Smooth muscle cell (in vitro differentiated cells): ENCODE measurements around the gene RNF213. TPM values are rescaled to one million over a fixed set of nuclear protein-coding genes. Genes with fewer than 3 reads are reported as not detected.
A peak's percentile ranks its signal among the peaks of the same experiment; 100 is the strongest.

ENCODE experiments used
- DNase-seq: peaks from one replicate; lab custom pipeline; 2025; ENCODE audit not compliant: unreplicated experiment; lab: John Stamatoyannopoulos, UW
- H2AFZ ChIP-seq: fragments of 200-600 bp; sonication (generic); 2 replicates; pipeline ENCODE4 v1.6.0; 2016; ENCODE audit warnings: antibody characterized with exemption, low read depth, mild to moderate bottlenecking
- H3F3A ChIP-seq: fragments of 200-600 bp; sonication (generic); 2 replicates; pipeline ENCODE4 v1.6.0; 2017; ENCODE audit warnings: antibody characterized with exemption, low read depth
- H3K27ac ChIP-seq: fragments of 200-600 bp; sonication (generic); 2 replicates; pipeline ENCODE4 v1.5.1; 2016; ENCODE audit warnings: low read depth, mild to moderate bottlenecking
- H3K27me3 ChIP-seq: fragments of 200-600 bp; sonication (generic); 2 replicates; pipeline ENCODE4 v1.6.1; 2016; ENCODE audit warnings: low read depth, mild to moderate bottlenecking
- H3K36me3 ChIP-seq: fragments of 200-600 bp; sonication (generic); 2 replicates; pipeline ENCODE4 v1.5.1; 2016; ENCODE audit warnings: low read depth
- H3K4me1 ChIP-seq: fragments of 200-600 bp; sonication (generic); 2 replicates; pipeline ENCODE4 v1.5.1; 2016; ENCODE audit warnings: low read depth
- H3K4me2 ChIP-seq: fragments of 200-600 bp; sonication (generic); 2 replicates; pipeline ENCODE4 v1.6.0; 2016; ENCODE audit warnings: mild to moderate bottlenecking
- H3K4me3 ChIP-seq: fragments of 200-600 bp; sonication (generic); 2 replicates; pipeline ENCODE4 v1.5.1; 2016; ENCODE audit warnings: mild to moderate bottlenecking
- H3K79me2 ChIP-seq: fragments of 200-600 bp; sonication (generic); 2 replicates; pipeline ENCODE4 v1.6.0; 2016; ENCODE audit warnings: low read depth, mild to moderate bottlenecking
- H3K9ac ChIP-seq: fragments of 200-600 bp; sonication (generic); 2 replicates; pipeline ENCODE4 v1.6.0; 2016; ENCODE audit warnings: low read depth
- H3K9me3 ChIP-seq: fragments of 200-600 bp; sonication (generic); replicated peaks from 2 replicates; pipeline ENCODE4 v1.5.1; 2016; ENCODE audit warnings: low read depth
- H4K20me1 ChIP-seq: fragments of 200-600 bp; sonication (generic); 2 replicates; pipeline ENCODE4 v1.6.0; 2016; ENCODE audit warnings: low read depth
- CTCF ChIP-seq: fragments of 200-600 bp; sonication (generic); IDR thresholded peaks from 2 replicates; pipeline ENCODE4 v1.5.1; 2017; ENCODE audit warnings: borderline replicate concordance, mild to moderate bottlenecking, antibody characterized with exemption; ENCODE audit not compliant: insufficient read depth, poor library complexity, severe bottlenecking
- WGBS: methylation state at CpG from one replicate; pipeline ENCODE4 v1.1.7; 2016; ENCODE audit warnings: low lambda C conversion rate; 5-methylcytosine and 5-hydroxymethylcytosine counted together
- polyA plus RNA-seq: library from polyadenylated mRNA; unstranded; fragments of >200 nt; fragmentation: Nextera tagmentation; extraction: Ambion mirVana; gene quantifications from 2 replicates; pipeline ENCODE4 v1.2.1, GENCODE V29; 2016
- total RNA-seq: library from RNA; depleted of rRNA; stranded (reverse); fragments of >200 nt; gene quantifications from 2 replicates; pipeline ENCODE4 v1.2.3, GENCODE V29; 2014

The RNF213 gene
- total and polyA plus RNA-seq, 2 experiments from 2014 or later, result 12.8 to 43.0 TPM

GRCh38 chr17:80219013-80219762 is 41.5 kb upstream of the RNF213 start:
- no peak for TF ChIP-seq CTCF
- Histone ChIP-seq H3K27me3 (no peaks in the 10 kb centered on the region), H3K27ac (peak overlapping the region; percentile 67), H3K4me1 (peaks cover 7% of the 10 kb centered on the region), H2AFZ (peak overlapping the region; percentile 92), H3K79me2 (peaks cover 8% of the 10 kb centered on the region), H3K4me2 (peak overlapping the region; percentile 100), H3K9me3 (no peaks in the 10 kb centered on the region), H3K9ac (peak overlapping the region; percentile 77), H4K20me1 (peaks cover 15% of the 10 kb centered on the region), H3K36me3 (no peaks in the 10 kb centered on the region), H3F3A (no peaks in the 10 kb centered on the region), H3K4me3 (peak overlapping the region; percentile 92)
- peak; percentile 41 for DNase-seq
- whole genome bisulfite sequencing, result 39% methylated on average over 15 of the region's 15 CpGs

GRCh38 chr17:80219763-80220053 is 40.9 kb upstream of the RNF213 start:
- TF ChIP-seq CTCF, result no peak
- peaks cover 7% of the 10 kb centered on the region for H3K4me1 ChIP-seq
- no peaks in the 10 kb centered on the region for H3F3A ChIP-seq
- peak overlapping the region; percentile 100 for H3K4me2 ChIP-seq
- no peak for DNase-seq
- peak overlapping the region; percentile 67 for H3K27ac ChIP-seq
- H3K79me2 ChIP-seq, result peaks cover 8% of the 10 kb centered on the region
- 6% methylated on average over 5 of the region's 5 CpGs for WGBS
- H3K36me3 ChIP-seq, result no peaks in the 10 kb centered on the region
- peak overlapping the region; percentile 92 for H3K4me3 ChIP-seq
- H3K27me3 ChIP-seq, result no peaks in the 10 kb centered on the region
- H4K20me1 ChIP-seq, result peaks cover 15% of the 10 kb centered on the region
- H3K9me3 ChIP-seq, result no peaks in the 10 kb centered on the region
- H3K9ac ChIP-seq, result peak overlapping the region; percentile 77
- H2AFZ ChIP-seq, result peak overlapping the region; percentile 92

GRCh38 chr17:80220054-80220735 is 40.5 kb upstream of the RNF213 start, which contains the start of the genes SGSH and SLC26A11:
Gene SGSH, minus strand, starts transcription at chr17:80220333. Its CDS starts 20 bp downstream, at chr17:80220313.
Gene SLC26A11, plus strand, starts transcription at chr17:80220427. Its CDS starts 1,134 bp downstream, at chr17:80221561.
- Histone ChIP-seq H3K4me2 (peak within 1 kb of the TSS; percentile 100), H3K79me2 (peaks cover 8% of the 10 kb centered on the region), H3F3A (no peaks in the 10 kb centered on the region), H3K9me3 (no peaks in the 10 kb centered on the region), H4K20me1 (peaks cover 15% of the 10 kb centered on the region), H2AFZ (peak within 1 kb of the TSS; percentile 92), H3K27ac (peak within 1 kb of the TSS; percentile 67), H3K27me3 (no peaks in the 10 kb centered on the region), H3K4me1 (peaks cover 7% of the 10 kb centered on the region), H3K36me3 (no peaks in the 10 kb centered on the region), H3K9ac (peak within 1 kb of the TSS; percentile 77), H3K4me3 (peak within 1 kb of the TSS; percentile 92)
- DNase-seq, result peak; percentile 59
- no peak for TF ChIP-seq CTCF
- 1% methylated on average over 34 of the region's 77 CpGs for WGBS
